OCI-LY1 (cell line): Measurements from ENCODE around the gene HTR1B.

Source experiments
- EZH2 ChIP-seq: fragments of 200-600 bp; sonication (generic), shearing (Covaris generic); IDR thresholded peaks from 2 replicates; pipeline ENCODE4 v1.8.0; 2017; ENCODE audit warnings: borderline replicate concordance, mixed run types, mild to moderate bottlenecking, antibody characterized with exemption, low read length, moderate library complexity, mixed read lengths
- TF ChIP-seq, protein P1 (sequence below): fragments of 200-600 bp; sonication (generic), shearing (Covaris generic); IDR thresholded peaks from 2 replicates; pipeline ENCODE4 v1.5.1; 2017; ENCODE audit warnings: mild to moderate bottlenecking, antibody characterized with exemption, low read length, moderate library complexity, mixed read lengths

DNA sequence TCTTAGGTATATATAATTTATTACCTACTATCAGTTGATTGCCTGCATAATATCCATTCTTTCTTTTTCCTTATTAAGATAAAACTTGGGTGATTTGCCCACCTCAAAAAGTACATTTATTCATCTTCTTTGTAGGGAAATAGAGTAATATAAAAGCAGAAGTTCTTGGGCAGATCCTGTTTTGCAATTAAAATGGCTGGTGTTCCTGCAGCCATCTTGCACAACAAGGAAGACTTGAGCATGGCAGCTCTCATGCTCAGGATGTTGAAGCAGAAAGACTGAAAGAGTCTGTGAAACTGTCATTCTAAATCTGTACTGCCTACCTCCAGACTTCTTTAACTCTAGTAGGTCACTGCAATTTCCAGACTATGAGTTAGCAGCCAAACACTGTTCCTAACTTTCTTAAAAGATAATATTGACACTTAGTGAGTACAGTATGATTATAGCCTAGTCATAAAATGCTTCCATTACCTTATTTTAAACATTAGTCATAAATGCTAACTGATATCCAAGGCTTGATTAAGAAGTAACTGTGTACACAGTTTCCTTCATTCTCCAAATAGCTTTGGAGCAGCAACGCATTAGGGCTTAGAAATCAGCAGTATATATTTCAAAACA, 24.6 kb upstream of the HTR1B start:
- TF ChIP-seq, protein P1, sequence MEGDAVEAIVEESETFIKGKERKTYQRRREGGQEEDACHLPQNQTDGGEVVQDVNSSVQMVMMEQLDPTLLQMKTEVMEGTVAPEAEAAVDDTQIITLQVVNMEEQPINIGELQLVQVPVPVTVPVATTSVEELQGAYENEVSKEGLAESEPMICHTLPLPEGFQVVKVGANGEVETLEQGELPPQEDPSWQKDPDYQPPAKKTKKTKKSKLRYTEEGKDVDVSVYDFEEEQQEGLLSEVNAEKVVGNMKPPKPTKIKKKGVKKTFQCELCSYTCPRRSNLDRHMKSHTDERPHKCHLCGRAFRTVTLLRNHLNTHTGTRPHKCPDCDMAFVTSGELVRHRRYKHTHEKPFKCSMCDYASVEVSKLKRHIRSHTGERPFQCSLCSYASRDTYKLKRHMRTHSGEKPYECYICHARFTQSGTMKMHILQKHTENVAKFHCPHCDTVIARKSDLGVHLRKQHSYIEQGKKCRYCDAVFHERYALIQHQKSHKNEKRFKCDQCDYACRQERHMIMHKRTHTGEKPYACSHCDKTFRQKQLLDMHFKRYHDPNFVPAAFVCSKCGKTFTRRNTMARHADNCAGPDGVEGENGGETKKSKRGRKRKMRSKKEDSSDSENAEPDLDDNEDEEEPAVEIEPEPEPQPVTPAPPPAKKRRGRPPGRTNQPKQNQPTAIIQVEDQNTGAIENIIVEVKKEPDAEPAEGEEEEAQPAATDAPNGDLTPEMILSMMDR: no peak
- no peak for TF ChIP-seq EZH2
